Left renal pelvis (tissue), 4 donors: ENCODE results near the gene ITGA6. TPM values are rescaled to one million over a fixed set of nuclear protein-coding genes. Genes with fewer than 3 reads are reported as not detected.

Experiments used
- DNase-seq, 4 donors: peaks; one replicate each; pipeline ENCODE4 v3.0.0-alpha.2; 2013; ENCODE audit warnings: low read depth in 4 of 4, low spot score in 3 of 4
- polyA plus RNA-seq, 4 donors: library from polyadenylated mRNA; unstranded; fragments of 120-200 nt; gene quantifications; one replicate each; pipeline ENCODE4 v1.2.1, GENCODE V29; 2013; ENCODE audit not compliant: insufficient read length in 4 of 4

ITGA6 gene
- polyA plus RNA-seq = 100 to 1,000 TPM in 3 of 4 donors, 10 to 100 TPM in 1; 32.7 to 112 (median 110) TPM

DNA sequence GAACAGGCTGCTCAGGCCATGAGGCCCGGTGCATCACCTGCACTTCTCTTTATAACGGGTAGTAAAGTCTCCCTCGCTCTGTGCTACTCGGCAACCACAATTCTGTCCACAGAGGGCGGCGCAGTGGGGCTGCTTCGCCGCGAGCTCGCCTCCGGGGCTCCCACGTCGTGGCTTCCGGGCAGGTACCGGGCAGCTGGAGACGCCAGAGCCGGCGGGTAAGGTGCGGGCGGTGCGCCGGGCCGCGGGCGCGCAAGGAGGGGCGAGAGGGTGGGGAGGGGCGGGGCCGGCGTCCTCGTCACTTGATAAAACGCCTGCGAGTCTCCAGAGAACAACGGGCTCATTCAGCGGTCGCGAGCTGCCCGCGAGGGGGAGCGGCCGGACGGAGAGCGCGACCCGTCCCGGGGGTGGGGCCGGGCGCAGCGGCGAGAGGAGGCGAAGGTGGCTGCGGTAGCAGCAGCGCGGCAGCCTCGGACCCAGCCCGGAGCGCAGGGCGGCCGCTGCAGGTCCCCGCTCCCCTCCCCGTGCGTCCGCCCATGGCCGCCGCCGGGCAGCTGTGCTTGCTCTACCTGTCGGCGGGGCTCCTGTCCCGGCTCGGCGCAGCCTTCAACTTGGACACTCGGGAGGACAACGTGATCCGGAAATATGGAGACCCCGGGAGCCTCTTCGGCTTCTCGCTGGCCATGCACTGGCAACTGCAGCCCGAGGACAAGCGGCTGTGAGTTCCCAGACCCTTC is at the start of gene ITGA6:
Gene ITGA6, plus strand, starts transcription at position 331 of the 734 bp plus-strand sequence.
- DNase-seq = no peak

DNA sequence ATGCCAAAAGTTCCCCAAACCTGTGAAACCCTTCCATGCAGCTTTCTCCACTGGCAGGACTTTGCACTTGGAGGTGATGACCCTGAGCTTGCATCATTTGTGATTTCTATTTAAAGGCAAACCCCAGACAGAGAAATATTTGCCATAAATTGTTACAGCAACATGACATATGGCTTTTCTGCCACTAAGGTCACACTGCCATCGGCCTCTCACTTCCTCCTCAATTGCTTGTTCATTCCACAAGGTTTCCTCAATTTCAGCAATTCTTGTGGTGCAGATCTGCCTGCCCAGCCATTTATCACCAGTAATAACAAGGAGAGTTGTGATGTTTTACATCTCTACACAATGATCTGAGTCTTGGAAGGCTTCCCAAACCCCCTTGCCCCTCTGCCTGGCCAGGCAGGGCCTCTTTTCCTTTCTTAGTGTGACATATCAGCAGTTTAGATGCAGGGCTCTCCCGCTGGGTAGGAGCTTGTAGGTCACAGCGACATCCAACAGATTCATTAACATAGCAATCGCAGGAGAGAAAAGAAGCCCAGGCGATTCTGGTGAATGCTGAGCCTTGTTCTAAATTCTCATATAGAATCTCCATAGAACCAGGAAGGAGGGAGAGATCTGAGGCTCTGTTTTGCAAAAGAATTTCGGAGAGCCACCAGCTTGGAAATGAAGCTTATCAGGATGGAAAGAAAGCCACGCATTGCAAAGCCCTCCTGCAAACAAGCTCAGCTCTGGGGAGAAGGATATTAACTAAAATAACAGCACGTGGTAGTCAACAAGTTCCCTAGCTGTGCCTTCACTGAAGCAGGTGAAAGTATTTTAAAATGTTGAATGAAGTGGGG is 46.7 kb upstream of the ITGA6 start:
- no peak for DNase-seq

DNA sequence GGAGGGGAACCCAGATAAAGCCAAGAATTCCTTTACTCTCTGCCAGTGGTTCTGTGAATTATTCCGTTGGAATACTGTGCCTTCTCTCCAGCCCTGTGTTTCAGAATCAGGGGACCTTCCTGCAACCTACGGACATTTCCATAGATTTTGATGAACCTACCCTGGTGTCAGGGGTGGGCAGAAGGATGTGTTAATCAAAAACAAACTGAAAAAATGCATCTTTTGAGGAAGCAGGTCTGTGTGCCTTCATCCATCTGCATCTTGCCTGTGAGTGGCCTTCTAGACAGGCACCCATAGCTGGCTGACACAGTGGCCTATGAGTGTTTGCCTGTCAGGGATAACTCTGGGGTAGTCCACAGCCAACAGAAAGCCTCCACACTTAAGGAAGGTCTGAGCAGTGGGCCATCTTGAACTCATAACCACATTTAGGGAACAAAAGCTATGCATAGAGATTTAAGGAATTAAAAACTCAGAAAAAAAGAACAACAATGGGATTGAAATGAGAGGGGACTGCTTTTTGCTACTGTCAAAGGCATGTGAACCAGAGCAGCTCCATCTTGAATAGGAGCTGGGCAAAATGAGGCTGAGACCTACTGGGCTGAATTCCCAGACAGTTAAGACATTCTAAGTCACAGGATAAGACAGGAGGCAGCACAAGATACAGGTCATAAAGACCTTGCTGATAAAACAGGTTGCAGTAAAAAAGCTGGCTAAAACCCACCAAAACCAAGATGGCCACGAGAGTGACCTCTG is 45.9 kb upstream of the ITGA6 start:
- no peak for DNase-seq

GRCh38 chr2:172387361-172387760 is 40.0 kb upstream of the ITGA6 start:
- no peak for DNase-seq

GRCh38 chr2:172389685-172390339 is 37.6 kb upstream of the ITGA6 start:
- DNase-seq = no peak

DNA sequence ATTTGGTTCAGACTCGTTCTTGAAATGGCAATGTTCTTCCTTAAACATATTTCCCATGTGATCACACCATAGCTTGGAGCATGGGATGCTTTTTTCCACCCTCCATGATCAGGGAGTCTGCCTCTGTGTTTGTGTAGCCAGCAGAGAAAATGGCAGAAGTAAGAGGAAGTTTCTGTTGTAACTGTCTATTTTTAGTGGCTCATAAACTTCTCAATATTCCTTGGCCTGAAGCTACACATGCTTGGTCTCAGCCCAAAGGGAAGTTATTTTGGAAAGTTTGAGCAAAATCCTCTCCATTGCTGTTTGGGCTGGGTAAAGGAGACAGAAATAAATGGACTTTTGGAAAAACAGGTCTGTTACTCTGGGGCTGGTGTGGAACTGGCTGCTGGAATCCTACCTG is 33.4 kb upstream of the ITGA6 start:
- DNase-seq = no peak

GRCh38 chr2:172395503-172395902 is 31.9 kb upstream of the ITGA6 start:
- no peak for DNase-seq

GRCh38 chr2:172397148-172397834 is 30.1 kb upstream of the ITGA6 start:
- no peak for DNase-seq

- DNase-seq = no peak
These were observed 28.9 kb upstream of the ITGA6 start for GRCh38 chr2:172398440-172398839.

DNA sequence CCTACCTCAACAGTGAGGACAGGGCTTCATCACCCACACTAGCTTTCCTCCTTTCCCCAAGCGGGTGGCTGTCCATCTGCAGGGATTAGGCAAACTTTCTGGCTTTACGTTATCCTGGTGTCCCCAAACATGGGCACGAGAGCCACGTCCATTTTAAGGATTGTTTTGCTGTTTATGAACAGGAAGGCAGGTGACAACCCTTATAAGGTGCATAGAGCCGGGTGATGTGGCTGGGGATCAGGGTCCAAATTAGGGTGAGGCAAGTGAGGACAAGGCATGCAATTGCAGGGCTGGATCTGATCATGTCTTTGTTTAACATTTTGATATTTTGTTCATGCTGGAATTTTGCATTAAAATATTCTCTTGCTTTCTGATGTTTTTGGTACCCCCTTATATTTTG is 27.6 kb upstream of the ITGA6 start:
- no peak for DNase-seq

GRCh38 chr2:172402198-172402597 is 25.2 kb upstream of the ITGA6 start:
- DNase-seq = no peak

DNA sequence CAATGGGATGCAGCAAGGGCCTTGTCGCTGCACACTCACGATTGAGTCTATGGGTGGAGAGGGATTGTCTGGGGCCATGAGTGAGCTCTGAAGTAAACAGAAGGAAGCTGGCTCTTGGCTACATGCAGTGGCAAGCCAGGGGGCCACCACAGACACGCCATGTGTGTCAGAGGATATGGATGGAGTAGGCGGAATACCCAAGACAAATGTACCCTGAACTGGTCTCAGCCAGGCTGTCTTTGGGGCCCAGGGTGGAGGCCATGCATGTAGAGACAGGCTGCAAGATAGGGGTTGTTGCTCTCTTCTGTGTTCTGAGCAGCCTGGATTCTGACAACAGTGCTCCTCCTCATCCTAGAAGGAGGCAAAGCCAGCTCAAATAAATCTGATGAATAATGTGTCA is 24.0 kb upstream of the ITGA6 start:
- no peak for DNase-seq

DNA sequence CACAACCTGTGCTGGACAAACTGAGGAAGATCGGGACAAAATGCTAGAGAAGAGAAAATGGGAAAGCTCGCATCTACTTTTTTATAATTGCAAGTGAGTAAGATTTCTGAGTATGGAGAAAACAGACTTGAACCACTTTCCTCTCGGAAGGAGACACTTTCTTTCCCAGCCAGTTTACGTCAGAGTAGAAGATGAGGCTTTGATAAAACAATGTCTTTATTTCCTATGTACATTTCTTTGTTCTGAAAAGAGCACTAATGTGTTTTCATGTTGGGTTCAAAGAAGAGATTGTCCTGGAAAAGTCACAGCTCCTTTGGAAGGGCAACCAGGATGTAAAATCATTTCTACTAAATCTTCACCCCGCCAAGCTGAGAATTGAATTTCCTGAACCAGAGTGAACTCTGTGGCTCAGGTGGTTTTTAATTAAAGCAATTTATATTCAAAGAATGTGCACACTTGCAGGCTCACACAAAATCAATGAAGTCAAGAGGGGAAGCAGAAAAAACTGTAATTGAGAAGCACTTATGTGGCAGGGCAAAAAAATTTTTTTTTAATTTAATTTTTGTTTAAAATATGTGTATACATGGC is 23.4 kb upstream of the ITGA6 start:
- DNase-seq = no peak

- DNase-seq = no peak
These were observed 22.6 kb upstream of the ITGA6 start for GRCh38 chr2:172404824-172405223.

DNA sequence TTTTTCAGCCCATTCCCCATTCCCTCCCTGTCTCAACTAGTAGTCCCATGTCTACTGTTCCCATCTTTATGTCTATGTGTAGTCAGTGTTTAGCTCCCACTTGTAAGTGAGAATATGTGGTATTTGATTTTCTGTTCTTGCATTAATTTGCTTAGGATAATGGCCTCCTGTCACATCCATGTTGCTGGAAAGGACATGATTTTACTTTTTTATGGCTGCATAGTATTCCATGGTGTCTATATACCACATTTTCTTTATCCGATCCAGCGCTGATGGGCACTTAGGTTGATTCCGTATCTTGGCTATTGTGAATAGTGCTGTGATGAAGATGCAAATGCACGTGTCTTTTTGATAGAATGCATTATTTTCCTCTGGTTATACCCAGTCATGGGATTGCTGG is 21.7 kb upstream of the ITGA6 start:
- DNase-seq = no peak

- no peak for DNase-seq
These were observed 19.1 kb upstream of the ITGA6 start for GRCh38 chr2:172408143-172408766.

DNA sequence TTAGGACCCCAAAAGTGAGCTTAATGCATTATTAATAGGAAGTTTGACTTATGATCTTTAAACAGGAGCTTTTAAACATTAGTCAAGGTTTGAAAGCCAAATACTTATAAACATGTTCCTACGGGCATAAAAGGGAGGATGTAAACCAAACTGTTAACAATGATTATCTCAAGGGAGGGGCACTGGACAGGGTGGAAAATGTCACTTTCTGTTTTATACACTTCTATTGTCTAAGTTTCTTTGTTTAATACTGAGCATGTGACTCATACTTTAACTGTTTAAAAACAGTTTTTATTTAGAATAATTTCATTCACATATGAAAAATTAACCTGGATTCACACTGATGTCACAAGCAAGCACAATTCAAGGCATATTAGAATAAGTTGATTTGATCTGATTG is 18.3 kb upstream of the ITGA6 start:
- DNase-seq = no peak

- DNase-seq = no peak
These were observed 14.3 kb upstream of the ITGA6 start for GRCh38 chr2:172412984-172413492.
